GM12801 (cell line): Measurements from ENCODE around the gene PDE7B.

Experiments used
- CTCF ChIP-seq: IDR thresholded peaks from one replicate; pipeline ENCODE4 v1.5.1; 2011; ENCODE audit warnings: control low read depth; ENCODE audit not compliant: insufficient read length; ENCODE audit errors: extremely low read depth

The PDE7B gene

GRCh38 chr6:136125585-136125984 is 274.1 kb downstream of the PDE7B start:
- no peak for TF ChIP-seq CTCF

GRCh38 chr6:136127873-136128272 is 276.4 kb downstream of the PDE7B start:
- no peak for TF ChIP-seq CTCF

- no peak for TF ChIP-seq CTCF
These were observed 277.9 kb downstream of the PDE7B start for GRCh38 chr6:136129365-136129764.

- no peak for TF ChIP-seq CTCF
These were observed 282.8 kb downstream of the PDE7B start for GRCh38 chr6:136134268-136134667.

- no peak for TF ChIP-seq CTCF
These were observed 283.2 kb downstream of the PDE7B start for GRCh38 chr6:136134751-136135150.

- no peak for TF ChIP-seq CTCF
These were observed 284.8 kb downstream of the PDE7B start for GRCh38 chr6:136136274-136136673.

- no peak for TF ChIP-seq CTCF
These were observed 285.6 kb downstream of the PDE7B start for GRCh38 chr6:136137008-136137692.
